OCI-M1 (cell line): Measurements from ENCODE around the gene PREX1.
"Not testable (repeated sequence)": the region's sequence is repeated elsewhere in the genome, so short reads cannot be mapped to it uniquely, and the experiment has no call there.

Experiments
- DNase-seq: peaks from one replicate; lab custom pipeline; 2025; lab: John Stamatoyannopoulos, UW

PREX1 gene

DNA sequence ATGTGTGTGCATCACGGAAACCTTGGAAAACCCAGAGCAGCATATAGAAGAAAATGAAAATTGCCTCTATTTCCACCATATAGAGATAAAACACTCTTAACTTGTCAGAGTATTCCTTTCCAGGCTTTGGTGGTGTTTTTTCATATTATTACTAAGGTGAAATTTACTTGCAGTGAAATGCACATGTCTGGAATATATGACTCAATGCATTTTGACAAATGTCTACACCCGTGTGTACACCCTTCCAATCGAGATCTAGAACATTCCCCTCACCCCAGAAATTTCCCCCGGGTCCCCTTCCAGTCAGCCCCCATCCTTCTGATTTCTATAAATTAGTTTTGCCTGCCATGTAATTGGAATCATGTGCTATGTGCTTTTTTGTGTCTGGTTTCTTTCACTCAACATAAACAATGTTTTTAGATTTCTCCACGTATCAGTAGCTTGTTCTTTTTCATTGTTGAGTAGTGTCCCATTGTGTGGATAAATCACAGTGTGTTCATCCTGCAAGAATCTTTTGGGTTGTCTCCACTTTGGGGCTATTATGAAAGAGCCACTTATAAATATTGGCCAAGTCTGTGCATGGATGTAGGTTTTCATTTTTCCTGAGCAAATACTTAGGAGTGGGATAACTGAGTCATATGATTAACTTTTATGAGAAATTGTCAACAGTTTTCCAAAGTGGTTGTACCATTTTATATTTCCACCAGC is 19.9 kb upstream of the PREX1 start:
- DNase-seq, result no peak

DNA sequence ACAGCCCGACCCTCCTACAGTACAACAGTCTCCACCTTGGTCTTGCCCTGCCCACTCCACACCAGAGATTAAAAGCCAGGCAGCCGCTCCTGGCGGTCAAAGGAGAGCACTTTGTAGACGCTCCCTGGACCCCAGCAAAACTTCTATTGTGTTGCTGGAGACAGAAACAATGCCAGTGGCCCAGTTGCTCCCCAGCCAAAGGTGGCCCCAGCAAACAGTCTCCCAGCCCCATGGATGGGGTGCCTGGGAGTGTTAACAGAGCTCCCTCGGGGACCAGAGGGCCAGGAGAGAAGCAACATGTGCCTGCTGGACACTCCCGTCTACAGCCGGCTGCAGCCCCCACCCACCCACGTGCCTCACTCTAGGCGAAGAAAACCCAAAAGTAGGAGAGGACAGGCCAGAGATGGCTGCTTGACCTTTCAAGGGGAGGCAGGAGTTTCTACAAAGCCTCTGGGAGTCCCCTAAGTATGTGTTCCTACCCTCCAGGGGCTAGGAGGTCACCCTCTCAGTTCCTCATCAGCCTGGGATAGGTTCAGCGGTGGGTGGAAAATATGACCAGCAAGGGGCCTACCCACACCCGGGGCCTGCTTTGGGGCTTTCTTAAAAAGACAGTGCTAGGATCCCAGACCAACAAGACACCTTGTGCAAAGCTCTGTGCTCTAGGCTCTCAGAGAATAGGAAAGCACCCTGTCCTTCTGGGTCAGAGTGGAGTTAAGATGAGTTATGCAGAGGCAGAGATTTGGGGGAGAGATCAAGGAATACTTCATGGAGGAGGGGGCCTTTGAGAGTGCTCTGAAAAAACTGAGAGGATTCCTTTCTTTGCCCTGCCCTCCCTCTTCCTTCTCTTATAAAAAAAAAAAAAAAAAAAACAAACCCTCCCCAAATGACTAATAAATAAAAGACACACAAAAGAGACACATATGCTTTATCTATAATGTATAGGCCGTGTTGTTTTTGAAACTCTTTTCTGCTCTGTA is 19.0 kb upstream of the PREX1 start:
- DNase-seq, result peak; percentile 18

DNA sequence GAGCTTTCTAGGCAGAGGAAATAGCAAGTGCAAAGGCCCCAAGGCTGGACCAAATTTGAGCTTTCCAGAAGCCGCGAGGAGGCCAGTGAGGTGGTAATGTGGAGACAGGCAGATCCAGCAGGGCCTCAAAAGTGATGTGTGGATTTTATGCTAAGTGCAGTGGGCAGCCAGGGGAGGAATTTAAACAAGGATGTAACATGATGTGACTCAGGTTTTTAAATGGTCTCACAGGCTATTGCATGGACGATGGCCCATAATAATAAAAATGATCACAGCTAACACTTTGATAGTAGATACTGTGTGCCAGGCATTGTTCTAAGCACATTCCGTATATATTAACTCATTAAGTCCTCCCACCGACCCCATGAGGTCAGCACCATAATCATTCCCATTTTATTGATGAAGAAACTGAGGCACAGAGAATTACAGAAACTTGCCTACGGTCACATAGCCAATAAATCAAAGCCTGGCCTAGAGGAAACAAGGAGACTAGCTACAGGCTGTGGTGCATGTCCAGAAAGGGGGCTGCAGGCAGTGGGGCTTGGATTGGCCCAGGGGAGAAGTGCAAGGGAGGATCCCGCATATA is 18.0 kb upstream of the PREX1 start:
- DNase-seq, result no peak

DNA sequence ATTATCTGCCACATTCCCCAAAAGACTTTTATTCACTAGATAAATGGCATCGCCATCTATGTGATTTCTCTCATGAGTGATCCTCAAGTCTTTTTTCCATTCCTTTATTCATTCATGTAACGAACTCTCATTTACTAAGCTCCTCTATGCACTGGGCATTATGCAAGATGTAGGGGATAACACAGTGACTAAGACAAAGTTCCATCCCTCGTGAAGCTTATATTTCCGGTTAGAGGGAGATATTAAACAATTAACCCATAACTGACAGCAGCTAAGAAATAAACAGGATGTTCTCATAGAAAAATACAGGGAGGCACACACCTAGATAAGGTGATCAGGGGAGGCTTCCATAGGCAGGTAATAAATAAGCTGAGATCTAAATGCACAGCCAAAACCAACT is 17.2 kb upstream of the PREX1 start:
- DNase-seq, result no peak

DNA sequence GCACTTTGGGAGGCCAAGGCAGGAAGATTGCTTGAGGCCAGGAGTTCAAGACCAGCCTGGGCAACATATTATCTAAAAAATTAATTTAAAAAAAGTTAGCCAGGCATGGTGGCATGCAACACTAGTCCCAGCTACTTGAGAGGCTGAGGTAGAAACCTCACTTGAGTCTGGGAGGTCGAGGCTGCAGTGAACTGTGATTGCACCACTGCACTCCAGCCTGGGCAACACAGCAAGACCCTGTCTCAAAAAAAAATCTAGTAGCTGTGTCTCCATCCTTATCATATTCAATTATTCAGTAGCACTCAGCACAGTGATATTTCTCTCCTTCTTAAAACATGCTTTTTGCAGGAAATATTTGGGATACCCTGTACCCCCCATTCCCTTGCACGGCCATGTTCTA is 16.1 kb upstream of the PREX1 start:
- not testable (repeated sequence) for DNase-seq

DNA sequence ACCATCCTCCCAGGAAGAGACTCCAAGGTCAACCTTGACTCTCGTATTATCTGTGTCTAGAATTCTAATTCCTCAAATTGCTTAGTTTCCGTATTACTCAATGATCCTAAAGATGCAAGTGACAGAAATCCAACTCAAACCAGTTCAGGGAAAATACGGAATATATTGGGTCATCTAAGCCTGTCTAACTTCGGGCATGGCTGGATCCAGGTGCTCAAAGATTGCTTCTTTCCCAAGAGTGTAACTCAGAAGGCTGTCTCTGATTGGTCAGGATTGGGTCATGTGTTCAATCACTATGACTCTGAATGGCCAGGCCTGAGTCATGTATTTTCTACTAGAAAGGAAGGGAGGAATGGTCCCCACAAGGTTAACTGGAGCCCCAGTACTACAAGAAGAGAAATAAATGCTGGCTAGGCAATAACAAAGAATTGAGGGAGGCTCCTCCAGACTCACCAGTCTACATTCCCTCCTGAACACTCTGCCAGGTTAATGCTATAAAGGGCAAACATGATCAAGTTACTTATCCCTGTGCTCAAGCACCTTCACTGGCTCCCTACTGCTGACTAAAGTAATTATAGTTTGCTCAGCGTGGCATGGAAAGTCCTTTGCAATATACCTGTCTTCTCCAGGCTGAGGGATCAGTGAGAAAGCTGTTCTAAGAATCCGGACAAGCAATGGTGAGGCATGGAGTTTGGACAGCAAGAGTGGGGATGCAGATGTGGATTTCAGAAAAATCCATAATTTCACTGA is 15.4 kb upstream of the PREX1 start:
- no peak for DNase-seq

DNA sequence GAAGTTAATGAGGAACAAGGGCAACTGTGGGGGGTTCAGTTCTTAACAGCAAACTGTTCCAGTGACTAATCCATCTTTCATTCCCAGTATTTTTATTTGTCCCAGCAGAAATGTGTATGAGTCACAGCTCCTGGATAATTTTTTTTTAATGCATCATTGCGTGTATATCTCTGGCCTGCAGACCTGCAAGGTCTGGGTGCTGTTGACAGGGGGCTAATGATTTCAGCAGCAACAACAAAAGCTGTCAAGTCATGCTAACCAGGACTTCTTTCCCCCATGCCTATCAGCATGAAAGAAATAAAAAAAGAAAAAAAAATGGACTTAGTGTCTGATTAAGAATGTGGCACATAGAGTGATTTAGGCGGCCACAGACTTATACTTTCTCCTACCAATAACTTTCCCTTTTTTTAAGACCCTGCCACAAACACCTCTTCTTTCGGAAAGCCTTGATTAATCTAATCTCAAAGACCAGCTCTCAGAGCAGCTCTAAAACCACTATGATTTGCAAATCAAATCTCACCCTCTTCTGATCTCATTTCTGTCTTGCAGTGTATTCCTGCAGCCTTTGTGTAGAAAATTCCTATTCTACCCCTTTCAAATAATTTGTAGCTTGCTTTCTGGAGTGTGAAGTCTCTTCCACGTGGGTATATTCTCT is 14.2 kb upstream of the PREX1 start:
- peak; percentile 21 for DNase-seq

DNA sequence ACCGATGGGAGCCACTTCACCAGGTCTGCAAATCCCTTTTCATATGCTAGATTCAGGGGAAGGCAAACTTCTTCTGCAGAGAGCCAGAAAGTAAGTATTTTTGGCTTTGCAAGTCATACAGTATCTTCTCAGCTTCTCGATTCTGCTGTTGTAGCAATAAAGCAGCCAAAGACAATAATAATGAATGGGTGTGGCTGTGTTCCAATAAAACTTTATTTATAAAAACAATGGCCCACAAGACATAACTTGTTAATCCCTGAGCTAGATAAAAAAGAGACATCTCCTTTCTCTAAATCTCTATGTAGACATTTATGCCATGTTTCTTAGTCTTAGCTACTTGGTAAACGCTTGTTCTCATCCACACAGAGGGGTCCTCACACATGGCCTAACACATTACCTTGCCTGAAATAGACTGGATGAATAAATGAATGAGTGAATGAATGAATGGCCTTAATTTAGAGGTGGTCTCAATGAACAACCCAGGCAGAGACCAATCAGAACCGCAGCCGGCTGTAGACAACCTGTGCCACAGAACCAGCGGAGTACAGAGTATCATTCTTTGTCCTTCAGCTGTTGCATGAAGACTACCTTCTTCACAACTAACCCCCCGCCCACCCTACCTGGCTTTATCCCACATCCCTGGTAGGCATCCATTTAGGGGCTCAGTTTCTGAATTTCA is 13.5 kb upstream of the PREX1 start:
- DNase-seq, result no peak

DNA sequence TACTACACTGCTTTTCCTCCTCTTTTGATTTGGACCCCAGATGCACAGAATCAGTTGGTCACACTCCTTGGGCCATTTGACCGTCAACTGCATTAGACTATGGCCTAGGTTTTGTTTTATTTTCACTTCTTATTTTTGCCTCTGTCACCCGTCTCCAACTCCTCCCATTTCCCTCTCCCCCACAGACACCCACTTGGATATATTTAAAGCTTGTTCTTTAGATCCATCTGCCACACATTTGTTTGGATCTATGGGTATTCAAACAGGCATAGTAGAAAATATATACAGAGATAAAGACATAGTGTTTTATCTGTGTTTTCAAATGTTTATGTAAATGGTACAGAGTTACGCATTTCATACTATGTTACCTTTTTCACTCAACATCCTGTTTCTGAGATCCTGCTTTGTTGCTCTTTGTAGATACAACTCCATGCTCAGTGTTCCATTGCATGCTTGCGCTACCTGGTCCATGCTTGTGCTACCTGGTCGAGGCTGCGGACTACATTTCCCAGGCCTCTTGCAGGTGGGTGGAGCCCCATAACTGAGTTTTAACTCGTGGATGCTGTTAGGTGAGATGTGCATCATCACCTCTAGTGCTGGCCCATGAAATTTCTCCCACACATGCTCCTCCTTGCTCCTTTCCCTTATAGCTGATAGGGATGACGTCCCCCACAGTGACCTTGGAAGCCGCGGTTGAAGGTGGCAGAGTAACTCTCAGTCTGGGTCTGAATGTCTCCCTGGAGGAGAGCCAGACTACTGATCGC is 11.5 kb upstream of the PREX1 start:
- DNase-seq, result no peak

DNA sequence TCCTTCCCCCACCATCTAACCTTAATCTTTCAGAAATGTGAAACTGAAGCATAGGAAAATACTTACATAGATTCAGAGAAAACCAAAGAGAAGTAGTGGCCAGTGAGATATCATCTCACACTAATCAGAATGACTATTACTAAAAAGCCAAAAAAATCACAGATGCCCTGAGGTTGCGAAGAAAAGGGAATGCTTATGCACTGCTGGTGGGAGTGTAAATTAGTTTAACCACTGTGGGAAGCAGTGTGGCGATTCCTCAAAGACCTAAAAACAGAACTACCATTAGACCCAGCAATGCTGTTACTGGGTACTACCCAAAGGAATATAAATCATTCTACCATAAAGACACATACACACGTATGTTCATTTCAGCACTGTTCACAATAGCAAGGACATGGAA is 9.2 kb upstream of the PREX1 start:
- DNase-seq, result no peak

DNA sequence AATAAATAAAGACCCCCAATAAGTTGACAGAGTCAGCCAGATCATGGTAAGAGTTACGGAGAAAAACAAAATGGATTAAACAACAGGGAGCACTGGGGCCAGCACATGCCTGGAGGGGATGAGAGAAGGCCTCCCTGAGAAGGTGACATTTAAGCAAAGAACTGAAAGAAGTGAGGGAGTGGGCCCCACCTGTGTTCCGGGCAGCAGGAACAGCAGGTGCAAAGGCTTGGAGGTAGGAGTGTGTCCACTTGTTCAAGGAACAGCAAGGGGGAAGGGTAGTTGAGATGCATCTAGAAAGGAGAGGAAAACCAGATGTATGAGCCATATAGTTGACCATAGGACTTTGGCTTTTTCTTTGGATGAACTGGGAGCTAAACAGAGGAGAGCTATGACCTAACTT is 7.6 kb upstream of the PREX1 start:
- DNase-seq, result no peak

DNA sequence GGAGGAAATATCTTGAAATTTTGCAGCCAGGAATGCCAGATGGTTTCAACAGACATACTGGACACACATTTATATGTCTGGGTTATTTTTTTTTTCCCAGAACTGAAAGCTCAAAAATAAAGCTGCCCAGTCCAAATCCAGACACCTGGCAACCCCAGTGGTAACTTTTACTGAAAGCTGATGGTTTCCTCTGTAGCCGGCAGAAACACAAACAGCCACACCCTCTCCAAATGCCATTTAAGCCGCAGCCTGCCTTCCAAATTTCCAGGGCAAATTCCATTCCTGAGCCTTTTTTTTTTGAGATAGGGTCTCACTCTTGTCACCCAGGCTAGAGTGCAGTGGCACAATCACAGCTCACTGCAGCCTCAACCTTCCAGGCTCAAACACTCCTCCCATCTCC is 6.5 kb upstream of the PREX1 start:
- DNase-seq, result no peak

DNA sequence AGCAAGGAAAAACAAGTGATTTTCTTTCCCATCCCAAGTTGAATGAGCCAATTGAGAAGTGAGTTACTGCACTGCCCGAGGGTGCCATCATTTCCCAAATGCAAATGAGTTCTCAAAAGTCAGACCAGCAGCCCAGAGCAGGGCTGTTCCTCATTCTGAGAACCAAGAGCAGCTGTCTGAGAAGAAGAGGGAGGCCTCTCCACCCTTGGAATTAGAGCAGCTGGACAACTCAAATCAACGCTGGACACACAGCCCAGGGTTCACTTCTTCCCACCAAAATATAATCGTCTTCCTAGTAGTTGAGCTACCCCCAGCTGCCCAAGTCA is 4.6 kb upstream of the PREX1 start:
- peak; percentile 64 for DNase-seq

DNA sequence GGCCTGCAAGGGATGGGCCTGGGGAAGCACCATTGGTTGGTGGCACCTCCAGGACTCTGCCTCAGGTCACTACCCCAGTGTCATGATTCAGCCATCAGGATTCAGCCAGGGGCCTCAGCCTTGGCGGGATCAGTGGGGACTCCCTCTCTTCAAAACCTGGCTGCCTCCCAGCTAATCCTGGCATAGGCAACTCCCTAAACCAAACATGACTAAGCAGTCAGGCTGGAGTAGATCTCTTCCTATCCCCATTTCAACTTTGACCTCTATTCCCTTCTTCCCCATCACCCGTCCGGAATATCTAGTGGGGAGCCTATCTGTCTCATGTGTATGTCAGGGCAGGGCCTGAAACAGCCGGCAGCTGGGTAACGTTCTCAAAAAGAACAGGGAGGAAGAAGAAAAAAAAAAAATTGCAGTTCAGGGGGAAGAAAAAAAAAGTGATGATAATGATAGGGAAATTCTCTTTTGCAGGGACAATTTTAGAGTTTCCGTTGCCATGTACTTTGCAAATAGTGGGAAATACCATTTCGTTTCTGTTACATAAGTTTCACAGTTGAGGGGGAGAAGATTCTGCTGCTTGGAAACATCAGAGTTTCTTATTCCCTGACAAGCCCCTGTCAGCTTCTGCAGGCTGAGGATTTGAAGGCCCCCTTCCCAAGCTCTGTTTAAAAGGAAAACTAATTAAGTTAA is 4.1 kb upstream of the PREX1 start:
- DNase-seq, result peak; percentile 50

DNA sequence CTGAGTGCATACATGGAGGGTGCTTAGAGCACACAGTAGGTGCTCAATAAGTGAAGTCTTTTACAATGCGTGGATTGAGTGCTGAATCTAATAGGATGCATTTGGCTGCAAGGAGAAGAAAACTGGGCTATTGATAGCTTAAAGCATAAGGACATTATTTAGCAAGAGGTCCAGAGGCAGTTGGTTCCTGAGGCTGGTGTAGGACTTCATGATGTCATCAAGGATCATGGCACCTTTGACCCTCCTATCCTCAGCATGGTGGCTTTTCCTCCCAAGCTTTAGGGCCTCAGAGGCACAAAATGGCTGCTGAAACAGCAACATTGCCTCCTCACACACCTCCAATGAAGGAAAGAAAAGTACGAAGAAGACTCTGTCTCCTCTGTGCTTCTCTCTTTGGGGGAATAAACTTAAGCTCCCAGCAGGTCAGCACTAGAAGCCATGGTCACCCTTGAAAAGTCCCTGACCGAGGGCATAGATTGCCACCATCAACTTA is 3.1 kb upstream of the PREX1 start:
- DNase-seq, result no peak

DNA sequence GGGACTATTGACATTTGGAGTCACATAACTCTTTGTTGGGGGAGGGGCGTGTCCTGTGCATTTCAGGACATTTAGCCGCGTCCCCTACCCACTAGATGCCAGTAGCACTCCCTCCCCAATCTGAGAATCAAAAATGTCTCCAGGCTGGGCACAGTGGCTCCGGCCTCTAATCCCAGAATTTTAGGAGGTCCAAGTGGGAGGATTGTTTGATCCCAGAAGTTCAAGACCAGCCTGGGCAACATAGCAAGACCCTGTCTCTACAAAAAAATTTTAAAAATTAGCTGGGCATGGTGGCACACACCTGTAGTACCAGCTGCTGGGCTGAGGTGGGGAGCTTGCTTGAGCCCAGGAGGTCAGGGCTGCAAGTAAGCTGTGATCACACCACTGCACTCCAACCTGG is 2.1 kb upstream of the PREX1 start:
- no peak for DNase-seq

DNA sequence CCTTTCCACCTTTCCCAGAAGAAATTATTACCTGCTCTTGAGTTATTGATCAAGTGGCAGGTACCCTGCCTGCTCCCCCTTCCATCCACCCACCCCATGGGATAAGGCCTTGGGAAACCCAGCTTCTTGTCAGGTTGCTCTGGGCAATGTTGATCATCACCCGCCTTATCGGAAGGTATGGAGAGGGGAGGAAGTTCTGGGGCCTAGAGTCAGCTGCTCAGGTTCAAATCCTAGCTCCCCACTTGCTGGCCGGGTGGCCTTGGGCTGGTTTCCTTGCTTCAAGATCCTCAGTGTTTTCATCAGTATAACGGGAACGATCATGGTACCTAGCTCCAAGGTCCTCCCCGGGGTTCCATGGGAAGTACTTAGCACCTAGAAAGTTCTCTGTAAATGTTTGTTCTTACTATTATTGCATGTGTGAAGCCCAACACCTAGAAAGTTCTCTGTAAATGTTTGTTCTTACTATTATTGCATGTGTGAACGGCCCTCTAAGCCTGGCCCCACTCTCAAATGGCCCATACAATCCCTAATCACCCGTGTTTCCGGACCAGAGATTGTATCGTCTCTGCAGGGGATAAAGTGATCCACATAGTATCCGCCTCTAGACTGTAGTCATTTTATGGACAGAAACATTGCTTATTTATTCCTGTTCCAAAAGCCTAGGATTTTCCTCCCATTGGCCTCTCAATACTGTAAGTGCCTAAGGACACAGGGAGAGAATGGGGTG is 1.1 kb upstream of the PREX1 start:
- no peak for DNase-seq

DNA sequence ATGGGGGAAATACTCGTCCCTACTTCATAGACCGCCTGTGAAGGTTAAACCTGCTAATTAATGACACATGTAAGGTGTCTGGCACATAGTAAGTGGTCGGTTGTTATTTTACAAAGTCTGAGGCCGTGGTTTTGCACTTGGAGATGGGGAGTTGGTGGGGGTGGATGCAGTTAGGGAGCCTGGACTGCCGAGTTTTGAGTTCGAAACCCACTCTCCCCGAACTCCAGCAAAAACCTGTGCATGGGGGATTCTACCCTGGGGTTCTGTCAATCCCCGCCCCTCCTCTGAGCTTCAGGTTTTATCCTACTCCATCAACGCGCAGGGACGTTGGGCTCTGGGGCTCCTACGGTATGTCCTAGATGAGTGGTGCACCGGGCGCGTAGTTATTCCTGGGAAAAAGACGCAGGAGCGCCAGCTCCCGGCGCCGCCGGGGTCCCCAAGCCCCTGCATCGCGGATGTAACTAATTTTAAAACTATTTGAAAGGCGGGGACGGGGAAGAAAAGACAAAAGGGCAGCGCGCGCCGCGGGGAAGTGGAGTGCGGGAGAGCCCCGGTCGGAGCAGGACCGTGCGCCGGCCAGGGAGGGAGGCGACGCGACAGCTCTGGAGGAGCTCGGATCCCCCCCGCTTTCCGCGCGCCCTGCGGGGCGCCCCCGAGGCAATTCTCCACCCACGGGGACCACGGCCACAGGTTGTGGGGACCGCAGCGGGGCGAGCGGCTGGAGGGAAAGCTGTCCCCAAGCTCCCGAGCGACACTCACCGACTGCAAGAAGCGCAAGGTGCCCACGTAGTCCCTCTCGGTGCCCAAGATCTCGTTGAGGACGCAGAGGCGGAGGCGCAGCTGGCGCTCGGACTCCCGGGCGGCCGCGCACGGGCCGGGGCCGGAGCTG is 672 bp downstream of the PREX1 start:
- no peak for DNase-seq
